HEK293 (cell line): ENCODE measurements around the gene SCYL1.

Source experiments
- CTCF ChIA-PET: fragments of 350-600 bp; formaldehyde crosslinking; extraction: SDS; loops from one replicate; lab custom pipeline; 2021; ENCODE audit warnings: antibody characterized with exemption; lab: Yijun Ruan, JAX
- POLR2A ChIA-PET: fragments of 300-600 bp; formaldehyde crosslinking; extraction: SDS; loops from one replicate; lab custom pipeline; 2020; ENCODE audit warnings: antibody characterized with exemption, inconsistent platforms; lab: Yijun Ruan, JAX
- H3K27ac ChIP-seq: fragments of 200-500 bp; sonication (Bioruptor generic); 2 replicates; pipeline ENCODE4 v1.5.1; 2014; ENCODE audit warnings: low read depth, low read length, control low read depth, inconsistent platforms; ENCODE audit errors: extremely low read depth
- H3K36me3 ChIP-seq, 2 experiments: fragments of 200-500 bp in 1 of 2; sonication (Bioruptor generic) in 1 of 2; 1 replicate in 1 of 2; 2 replicates in 1 of 2; pipeline ENCODE4 v1.5.1; 2014 to 2017; ENCODE audit warnings: inconsistent platforms in 2 of 2, low read length in 2 of 2; ENCODE audit not compliant: control insufficient read depth in 2 of 2, insufficient read depth in 1 of 2
- H3K4me1 ChIP-seq: fragments of 200-500 bp; sonication (Bioruptor generic); 2 replicates; pipeline ENCODE4 v1.5.1; 2014; ENCODE audit warnings: mild to moderate bottlenecking, low read length, inconsistent platforms; ENCODE audit not compliant: control insufficient read depth, insufficient read depth
- H3K4me3 ChIP-seq: 2 replicates; pipeline ENCODE4 v1.5.1; 2011; ENCODE audit warnings: low read depth, mild to moderate bottlenecking, control low read depth, low read length, moderate library complexity
- H3K9me3 ChIP-seq: fragments of 200-500 bp; sonication (Bioruptor generic); 2 replicates; pipeline ENCODE4 v1.5.1; 2014; ENCODE audit warnings: low read depth, low read length, inconsistent platforms; ENCODE audit not compliant: control insufficient read depth, insufficient read depth
- EGR2 ChIP-seq: fragments of 450-650 bp; formaldehyde crosslinking; IDR thresholded peaks from 2 replicates; pipeline ENCODE4 v1.5.1; 2016; ENCODE audit warnings: low read depth, missing biosample characterization, missing genetic modification characterization
- GLIS1 ChIP-seq: fragments of 450-650 bp; formaldehyde crosslinking; IDR thresholded peaks from 2 replicates; pipeline ENCODE4 v1.5.1; 2016; ENCODE audit warnings: missing biosample characterization, missing genetic modification characterization
- GLIS2 ChIP-seq: fragments of 450-650 bp; formaldehyde crosslinking; IDR thresholded peaks from 2 replicates; pipeline ENCODE4 v1.5.1; 2016; ENCODE audit warnings: missing biosample characterization, missing genetic modification characterization
- KLF1 ChIP-seq: fragments of 450-650 bp; formaldehyde crosslinking; IDR thresholded peaks from 2 replicates; pipeline ENCODE4 v1.5.1; 2016; ENCODE audit warnings: missing biosample characterization, missing genetic modification characterization
- KLF9 ChIP-seq: fragments of 450-650 bp; formaldehyde crosslinking; IDR thresholded peaks from 2 replicates; pipeline ENCODE4 v1.5.1; 2016; ENCODE audit warnings: missing biosample characterization, missing genetic modification characterization, low read depth
- SP2 ChIP-seq: fragments of 450-650 bp; formaldehyde crosslinking; IDR thresholded peaks from 2 replicates; pipeline ENCODE4 v1.5.1; 2016; ENCODE audit warnings: missing biosample characterization, missing genetic modification characterization
- SP3 ChIP-seq: fragments of 450-650 bp; formaldehyde crosslinking; IDR thresholded peaks from 2 replicates; pipeline ENCODE4 v1.5.1; 2016; ENCODE audit warnings: missing biosample characterization, missing genetic modification characterization
- ZBTB17 ChIP-seq: fragments of 450-650 bp; formaldehyde crosslinking; IDR thresholded peaks from 2 replicates; pipeline ENCODE4 v1.5.1; 2016; ENCODE audit warnings: missing biosample characterization, missing genetic modification characterization
- ZBTB20 ChIP-seq: fragments of 450-650 bp; formaldehyde crosslinking; IDR thresholded peaks from 2 replicates; pipeline ENCODE4 v1.5.1; 2016; ENCODE audit warnings: missing biosample characterization, missing genetic modification characterization
- ZFHX2 ChIP-seq: fragments of 450-650 bp; formaldehyde crosslinking; conservative IDR thresholded peaks from 2 replicates; pipeline ENCODE4 v1.5.1; 2016; ENCODE audit warnings: missing biosample characterization, missing genetic modification characterization
- ZNF112 ChIP-seq: fragments of 450-650 bp; formaldehyde crosslinking; IDR thresholded peaks from 2 replicates; pipeline ENCODE4 v1.5.0; 2017; ENCODE audit warnings: missing biosample characterization, missing genetic modification characterization
- ZNF24 ChIP-seq: fragments of 450-650 bp; formaldehyde crosslinking; IDR thresholded peaks from 2 replicates; pipeline ENCODE4 v1.5.1; 2016; ENCODE audit warnings: missing biosample characterization, missing genetic modification characterization
- ZNF335 ChIP-seq: fragments of 450-650 bp; formaldehyde crosslinking; conservative IDR thresholded peaks from 2 replicates; pipeline ENCODE4 v1.5.1; 2016; ENCODE audit warnings: missing biosample characterization, missing genetic modification characterization
- ZNF341 ChIP-seq: fragments of 450-650 bp; formaldehyde crosslinking; IDR thresholded peaks from 2 replicates; pipeline ENCODE4; 2016; ENCODE audit warnings: low read depth, missing biosample characterization, missing genetic modification characterization
- ZNF514 ChIP-seq: fragments of 450-650 bp; formaldehyde crosslinking; IDR thresholded peaks from 2 replicates; pipeline ENCODE4 v1.5.1; 2016; ENCODE audit warnings: missing biosample characterization, missing genetic modification characterization
- ZNF837 ChIP-seq: fragments of 450-650 bp; formaldehyde crosslinking; IDR thresholded peaks from 2 replicates; pipeline ENCODE4 v1.5.1; 2016; ENCODE audit warnings: missing biosample characterization, missing genetic modification characterization
- TF ChIP-seq, protein P1 (sequence below): fragments of 450-650 bp; formaldehyde crosslinking; IDR thresholded peaks from 2 replicates; pipeline ENCODE4 v1.5.1; 2016; ENCODE audit warnings: missing biosample characterization, missing genetic modification characterization
- TF ChIP-seq, protein P2 (sequence below): fragments of 450-650 bp; formaldehyde crosslinking; optimal IDR thresholded peaks from 2 replicates; pipeline ENCODE3; 2016; ENCODE audit warnings: missing biosample characterization, mild to moderate bottlenecking, missing genetic modification characterization
- TF ChIP-seq, protein P3 (sequence below): fragments of 450-650 bp; formaldehyde crosslinking; IDR thresholded peaks from 2 replicates; pipeline ENCODE4 v1.5.1; 2016; ENCODE audit warnings: missing biosample characterization, missing genetic modification characterization
- TF ChIP-seq, protein P4 (sequence below): fragments of 450-650 bp; formaldehyde crosslinking; conservative IDR thresholded peaks from 2 replicates; pipeline ENCODE4 v1.5.1; 2016; ENCODE audit warnings: low read depth, missing biosample characterization, missing genetic modification characterization
- TF ChIP-seq, protein P5 (sequence below): fragments of 450-650 bp; formaldehyde crosslinking; IDR thresholded peaks from 2 replicates; pipeline ENCODE4 v1.5.1; 2016; ENCODE audit warnings: missing biosample characterization, missing genetic modification characterization
- TF ChIP-seq, protein P6 (sequence below): sonication (generic); formaldehyde crosslinking; IDR thresholded peaks from 2 replicates; pipeline ENCODE4 v1.8.1; 2022; ENCODE audit warnings: mild to moderate bottlenecking, moderate library complexity, missing genetic modification reagents

SCYL1 gene

GRCh38 chr11:65546217-65546958, 21.5 kb downstream of the SCYL1 start:
- ChIA-PET CTCF (interaction anchor here (2.1 kb wide), 1 partner anchor 25 kb away, joined by 11 read pairs; the partner anchor contains the start of gene ZNRD2), POLR2A (interaction anchor here (0.7 to 3.0 kb wide), 8 partner anchors 10 to 55 kb away, joined by 4 to 14 read pairs (median 7); partner anchors contain the start of genes FAM89B, LTBP3, SCYL1 and ZNRD2)
- Histone ChIP-seq H3K4me3 (peak overlapping the region; percentile 31), H3K27ac (no peak overlapping the region), H3K9me3 (no peaks in the 10 kb centered on the region), H3K36me3 (peaks cover 5 to 81% of the 10 kb centered on the region in 2 experiments; a peak in 2 of 3 replicates), H3K4me1 (no peaks in the 10 kb centered on the region; the same call in 1 of the 2 replicates)
- TF ChIP-seq ZFHX2 (peak; percentile 75), SP2 (tag by site-specific recombination) (peak; percentile 61), GLIS1 (tag by site-specific recombination) (peak; percentile 29; the same call in 1 of the 2 replicates), ZBTB17 (tag by site-specific recombination) (0 out of 2 replicates have a peak, but pooled peaks have one; percentile 32), SP3 (tag by site-specific recombination) (peak; percentile 54), GLIS2 (tag by site-specific recombination) (peak; percentile 59; the same call in 1 of the 2 replicates), ZBTB20 (peak; percentile 66; the same call in 1 of the 2 replicates), ZNF341 (tag by site-specific recombination) (peak; percentile 77), ZNF335 (tag by site-specific recombination) (0 out of 2 replicates have a peak, but pooled peaks have one; percentile 18), KLF1 (peak; percentile 40; the same call in 1 of the 2 replicates), KLF9 (tag by site-specific recombination) (peak; percentile 62), ZNF837 (no peak), ZNF514 (tag by site-specific recombination) (no peak), EGR2 (tag by site-specific recombination) (peak; percentile 28; the same call in 1 of the 2 replicates), ZNF112 (no peak), ZNF24 (no peak)
- TF ChIP-seq, protein P1, sequence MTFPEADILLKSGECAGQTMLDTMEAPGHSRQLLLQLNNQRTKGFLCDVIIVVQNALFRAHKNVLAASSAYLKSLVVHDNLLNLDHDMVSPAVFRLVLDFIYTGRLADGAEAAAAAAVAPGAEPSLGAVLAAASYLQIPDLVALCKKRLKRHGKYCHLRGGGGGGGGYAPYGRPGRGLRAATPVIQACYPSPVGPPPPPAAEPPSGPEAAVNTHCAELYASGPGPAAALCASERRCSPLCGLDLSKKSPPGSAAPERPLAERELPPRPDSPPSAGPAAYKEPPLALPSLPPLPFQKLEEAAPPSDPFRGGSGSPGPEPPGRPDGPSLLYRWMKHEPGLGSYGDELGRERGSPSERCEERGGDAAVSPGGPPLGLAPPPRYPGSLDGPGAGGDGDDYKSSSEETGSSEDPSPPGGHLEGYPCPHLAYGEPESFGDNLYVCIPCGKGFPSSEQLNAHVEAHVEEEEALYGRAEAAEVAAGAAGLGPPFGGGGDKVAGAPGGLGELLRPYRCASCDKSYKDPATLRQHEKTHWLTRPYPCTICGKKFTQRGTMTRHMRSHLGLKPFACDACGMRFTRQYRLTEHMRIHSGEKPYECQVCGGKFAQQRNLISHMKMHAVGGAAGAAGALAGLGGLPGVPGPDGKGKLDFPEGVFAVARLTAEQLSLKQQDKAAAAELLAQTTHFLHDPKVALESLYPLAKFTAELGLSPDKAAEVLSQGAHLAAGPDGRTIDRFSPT, result no peak
- TF ChIP-seq, protein P2, sequence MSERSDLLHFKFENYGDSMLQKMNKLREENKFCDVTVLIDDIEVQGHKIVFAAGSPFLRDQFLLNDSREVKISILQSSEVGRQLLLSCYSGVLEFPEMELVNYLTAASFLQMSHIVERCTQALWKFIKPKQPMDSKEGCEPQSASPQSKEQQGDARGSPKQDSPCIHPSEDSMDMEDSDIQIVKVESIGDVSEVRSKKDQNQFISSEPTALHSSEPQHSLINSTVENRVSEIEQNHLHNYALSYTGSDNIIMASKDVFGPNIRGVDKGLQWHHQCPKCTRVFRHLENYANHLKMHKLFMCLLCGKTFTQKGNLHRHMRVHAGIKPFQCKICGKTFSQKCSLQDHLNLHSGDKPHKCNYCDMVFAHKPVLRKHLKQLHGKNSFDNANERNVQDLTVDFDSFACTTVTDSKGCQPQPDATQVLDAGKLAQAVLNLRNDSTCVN (tag by site-specific recombination), result peak; percentile 57
- TF ChIP-seq, protein P3, sequence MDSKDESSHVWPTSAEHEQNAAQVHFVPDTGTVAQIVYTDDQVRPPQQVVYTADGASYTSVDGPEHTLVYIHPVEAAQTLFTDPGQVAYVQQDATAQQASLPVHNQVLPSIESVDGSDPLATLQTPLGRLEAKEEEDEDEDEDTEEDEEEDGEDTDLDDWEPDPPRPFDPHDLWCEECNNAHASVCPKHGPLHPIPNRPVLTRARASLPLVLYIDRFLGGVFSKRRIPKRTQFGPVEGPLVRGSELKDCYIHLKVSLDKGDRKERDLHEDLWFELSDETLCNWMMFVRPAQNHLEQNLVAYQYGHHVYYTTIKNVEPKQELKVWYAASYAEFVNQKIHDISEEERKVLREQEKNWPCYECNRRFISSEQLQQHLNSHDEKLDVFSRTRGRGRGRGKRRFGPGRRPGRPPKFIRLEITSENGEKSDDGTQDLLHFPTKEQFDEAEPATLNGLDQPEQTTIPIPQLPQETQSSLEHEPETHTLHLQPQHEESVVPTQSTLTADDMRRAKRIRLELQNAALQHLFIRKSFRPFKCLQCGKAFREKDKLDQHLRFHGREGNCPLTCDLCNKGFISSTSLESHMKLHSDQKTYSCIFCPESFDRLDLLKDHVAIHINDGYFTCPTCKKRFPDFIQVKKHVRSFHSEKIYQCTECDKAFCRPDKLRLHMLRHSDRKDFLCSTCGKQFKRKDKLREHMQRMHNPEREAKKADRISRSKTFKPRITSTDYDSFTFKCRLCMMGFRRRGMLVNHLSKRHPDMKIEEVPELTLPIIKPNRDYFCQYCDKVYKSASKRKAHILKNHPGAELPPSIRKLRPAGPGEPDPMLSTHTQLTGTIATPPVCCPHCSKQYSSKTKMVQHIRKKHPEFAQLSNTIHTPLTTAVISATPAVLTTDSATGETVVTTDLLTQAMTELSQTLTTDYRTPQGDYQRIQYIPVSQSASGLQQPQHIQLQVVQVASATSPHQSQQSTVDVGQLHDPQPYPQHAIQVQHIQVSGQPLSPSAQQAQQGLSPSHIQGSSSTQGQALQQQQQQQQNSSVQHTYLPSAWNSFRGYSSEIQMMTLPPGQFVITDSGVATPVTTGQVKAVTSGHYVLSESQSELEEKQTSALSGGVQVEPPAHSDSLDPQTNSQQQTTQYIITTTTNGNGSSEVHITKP (tag by site-specific recombination), result peak; percentile 76
- TF ChIP-seq, protein P4, sequence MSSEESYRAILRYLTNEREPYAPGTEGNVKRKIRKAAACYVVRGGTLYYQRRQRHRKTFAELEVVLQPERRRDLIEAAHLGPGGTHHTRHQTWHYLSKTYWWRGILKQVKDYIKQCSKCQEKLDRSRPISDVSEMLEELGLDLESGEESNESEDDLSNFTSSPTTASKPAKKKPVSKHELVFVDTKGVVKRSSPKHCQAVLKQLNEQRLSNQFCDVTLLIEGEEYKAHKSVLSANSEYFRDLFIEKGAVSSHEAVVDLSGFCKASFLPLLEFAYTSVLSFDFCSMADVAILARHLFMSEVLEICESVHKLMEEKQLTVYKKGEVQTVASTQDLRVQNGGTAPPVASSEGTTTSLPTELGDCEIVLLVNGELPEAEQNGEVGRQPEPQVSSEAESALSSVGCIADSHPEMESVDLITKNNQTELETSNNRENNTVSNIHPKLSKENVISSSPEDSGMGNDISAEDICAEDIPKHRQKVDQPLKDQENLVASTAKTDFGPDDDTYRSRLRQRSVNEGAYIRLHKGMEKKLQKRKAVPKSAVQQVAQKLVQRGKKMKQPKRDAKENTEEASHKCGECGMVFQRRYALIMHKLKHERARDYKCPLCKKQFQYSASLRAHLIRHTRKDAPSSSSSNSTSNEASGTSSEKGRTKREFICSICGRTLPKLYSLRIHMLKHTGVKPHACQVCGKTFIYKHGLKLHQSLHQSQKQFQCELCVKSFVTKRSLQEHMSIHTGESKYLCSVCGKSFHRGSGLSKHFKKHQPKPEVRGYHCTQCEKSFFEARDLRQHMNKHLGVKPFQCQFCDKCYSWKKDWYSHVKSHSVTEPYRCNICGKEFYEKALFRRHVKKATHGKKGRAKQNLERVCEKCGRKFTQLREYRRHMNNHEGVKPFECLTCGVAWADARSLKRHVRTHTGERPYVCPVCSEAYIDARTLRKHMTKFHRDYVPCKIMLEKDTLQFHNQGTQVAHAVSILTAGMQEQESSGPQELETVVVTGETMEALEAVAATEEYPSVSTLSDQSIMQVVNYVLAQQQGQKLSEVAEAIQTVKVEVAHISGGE (tag by site-specific recombination), result peak; percentile 32
- TF ChIP-seq, protein P5, sequence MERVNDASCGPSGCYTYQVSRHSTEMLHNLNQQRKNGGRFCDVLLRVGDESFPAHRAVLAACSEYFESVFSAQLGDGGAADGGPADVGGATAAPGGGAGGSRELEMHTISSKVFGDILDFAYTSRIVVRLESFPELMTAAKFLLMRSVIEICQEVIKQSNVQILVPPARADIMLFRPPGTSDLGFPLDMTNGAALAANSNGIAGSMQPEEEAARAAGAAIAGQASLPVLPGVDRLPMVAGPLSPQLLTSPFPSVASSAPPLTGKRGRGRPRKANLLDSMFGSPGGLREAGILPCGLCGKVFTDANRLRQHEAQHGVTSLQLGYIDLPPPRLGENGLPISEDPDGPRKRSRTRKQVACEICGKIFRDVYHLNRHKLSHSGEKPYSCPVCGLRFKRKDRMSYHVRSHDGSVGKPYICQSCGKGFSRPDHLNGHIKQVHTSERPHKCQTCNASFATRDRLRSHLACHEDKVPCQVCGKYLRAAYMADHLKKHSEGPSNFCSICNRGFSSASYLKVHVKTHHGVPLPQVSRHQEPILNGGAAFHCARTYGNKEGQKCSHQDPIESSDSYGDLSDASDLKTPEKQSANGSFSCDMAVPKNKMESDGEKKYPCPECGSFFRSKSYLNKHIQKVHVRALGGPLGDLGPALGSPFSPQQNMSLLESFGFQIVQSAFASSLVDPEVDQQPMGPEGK (tag by site-specific recombination), result 0 out of 2 replicates have a peak, but pooled peaks have one; percentile 31
- TF ChIP-seq, protein P6, sequence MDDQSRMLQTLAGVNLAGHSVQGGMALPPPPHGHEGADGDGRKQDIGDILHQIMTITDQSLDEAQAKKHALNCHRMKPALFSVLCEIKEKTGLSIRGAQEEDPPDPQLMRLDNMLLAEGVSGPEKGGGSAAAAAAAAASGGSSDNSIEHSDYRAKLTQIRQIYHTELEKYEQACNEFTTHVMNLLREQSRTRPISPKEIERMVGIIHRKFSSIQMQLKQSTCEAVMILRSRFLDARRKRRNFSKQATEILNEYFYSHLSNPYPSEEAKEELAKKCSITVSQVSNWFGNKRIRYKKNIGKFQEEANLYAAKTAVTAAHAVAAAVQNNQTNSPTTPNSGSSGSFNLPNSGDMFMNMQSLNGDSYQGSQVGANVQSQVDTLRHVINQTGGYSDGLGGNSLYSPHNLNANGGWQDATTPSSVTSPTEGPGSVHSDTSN (CRISPR knock-in tag), result peak; percentile 46; the same call in 1 of the 2 replicates
